H1 (cell line): ENCODE data around the gene ZNF565. TPM values are rescaled to one million over a fixed set of nuclear protein-coding genes. Genes with fewer than 3 reads are reported as not detected.

Experiments used
- CTCF ChIA-PET: fragments of 300-600 bp; sonication (Branson Sonifier 250); formaldehyde crosslinking; loops from one replicate; lab custom pipeline; 2021; ENCODE audit not compliant: partially characterized antibody; lab: Charles Lee
- POLR2A ChIA-PET: fragments of 300-600 bp; sonication (Branson Sonifier 250); formaldehyde crosslinking; loops from one replicate; lab custom pipeline; 2021; ENCODE audit warnings: inconsistent platforms; ENCODE audit not compliant: partially characterized antibody; lab: Charles Lee
- DNase-seq, 2 experiments: peaks; one replicate each; pipeline versions ENCODE4 v3.0.0 to v3.0.0-alpha.2; 2010 to 2022; ENCODE audit warnings: low spot score in 2 of 2, low read depth in 1 of 2, mixed read lengths in 1 of 2
- FAIRE-seq: peaks from 2 replicates; lab custom pipeline; 2011; peaks lifted over from hg19 to GRCh38; lab: Jason Lieb, UNC
- H2AFZ ChIP-seq: 2 replicates; pipeline ENCODE4 v1.8.1; 2012; ENCODE audit warnings: low read length, inconsistent platforms
- H2AK5ac ChIP-seq: 2 replicates; pipeline ENCODE4 v1.6.1; 2013; ENCODE audit warnings: low read depth, low read length
- H2BK120ac ChIP-seq: replicated peaks from 2 replicates; pipeline ENCODE3; 2013; ENCODE audit warnings: low read depth, low read length, inconsistent platforms
- H2BK12ac ChIP-seq: 2 replicates; pipeline ENCODE4 v1.6.1; 2013; ENCODE audit warnings: low read depth, low read length
- H2BK15ac ChIP-seq: 2 replicates; pipeline ENCODE4 v1.6.1; 2013; ENCODE audit warnings: low read length
- H2BK20ac ChIP-seq: 2 replicates; pipeline ENCODE4 v1.6.1; 2013; ENCODE audit warnings: low read length
- H2BK5ac ChIP-seq: 2 replicates; pipeline ENCODE4 v1.6.1; 2013; ENCODE audit warnings: low read depth, low read length
- H3K14ac ChIP-seq: 2 replicates; pipeline ENCODE4 v1.6.1; 2013; ENCODE audit warnings: inconsistent platforms; ENCODE audit not compliant: insufficient read length
- H3K18ac ChIP-seq: 2 replicates; pipeline ENCODE4 v1.6.1; 2013; ENCODE audit warnings: low read length; ENCODE audit errors: extremely low read depth
- H3K23ac ChIP-seq: 2 replicates; pipeline ENCODE4 v1.6.1; 2013; ENCODE audit warnings: inconsistent platforms; ENCODE audit not compliant: insufficient read length
- H3K23me2 ChIP-seq: 2 replicates; pipeline ENCODE4 v1.6.1; 2013; ENCODE audit warnings: low read depth, low read length
- H3K27ac ChIP-seq: 2 replicates; pipeline ENCODE4 v1.6.1; 2011; ENCODE audit warnings: low read depth, low read length, inconsistent platforms
- H3K27me3 ChIP-seq, 4 experiments: replicated peaks in 1 of 4; 1 replicate in 1 of 4; 2 replicates in 3 of 4; pipeline versions ENCODE4 v1.6.1 to v1.8.1; 2011 to 2013; ENCODE audit warnings: low read length in 3 of 4, mild to moderate bottlenecking in 3 of 4, inconsistent platforms in 2 of 4, mixed read lengths in 2 of 4, moderate library complexity in 1 of 4; ENCODE audit not compliant: control insufficient read depth in 3 of 4, insufficient read depth in 3 of 4; ENCODE audit errors: extremely low read depth in 1 of 4
- H3K36me3 ChIP-seq, 4 experiments: 2 replicates each; pipeline versions ENCODE4 v1.6.1 to v1.8.1; 2011 to 2013; ENCODE audit warnings: mild to moderate bottlenecking in 4 of 4, low read length in 3 of 4, moderate library complexity in 2 of 4, control low read depth in 1 of 4, inconsistent platforms in 1 of 4; ENCODE audit not compliant: insufficient read depth in 4 of 4, control insufficient read depth in 2 of 4
- H3K4ac ChIP-seq: replicated peaks from 2 replicates; pipeline ENCODE3; 2013; ENCODE audit warnings: low read length, low read depth, mixed read lengths, inconsistent platforms; ENCODE audit not compliant: insufficient read length
- H3K4me1 ChIP-seq, 4 experiments: replicated peaks in 1 of 4; 1 replicate in 1 of 4; 2 replicates in 3 of 4; pipeline versions ENCODE4 v1.6.1 to v1.8.1; 2011 to 2013; ENCODE audit warnings: low read length in 3 of 4, inconsistent platforms in 2 of 4, mixed read lengths in 1 of 4; ENCODE audit not compliant: insufficient read depth in 4 of 4, control insufficient read depth in 3 of 4
- H3K4me2 ChIP-seq, 2 experiments: 2 replicates each; pipeline versions ENCODE4 v1.6.1 to v1.8.1; 2011 to 2013; ENCODE audit warnings: low read depth in 2 of 2, low read length in 2 of 2, control low read depth in 1 of 2, inconsistent platforms in 1 of 2, mild to moderate bottlenecking in 1 of 2; ENCODE audit not compliant: insufficient read depth in 1 of 2
- H3K4me3 ChIP-seq, 4 experiments: fragments of 200-600, 300-600 bp in 1 of 4; sonication (generic), shearing (Covaris generic), sonication (Bioruptor Twin) in 1 of 4; 2 replicates each; pipeline versions ENCODE4 v1.5.1 to v1.8.1; 2011 to 2016; ENCODE audit warnings: low read length in 4 of 4, low read depth in 3 of 4, control low read depth in 2 of 4, inconsistent platforms in 2 of 4, mild to moderate bottlenecking in 2 of 4, mixed read lengths in 1 of 4, moderate library complexity in 1 of 4; ENCODE audit not compliant: insufficient read depth in 2 of 4; ENCODE audit errors: extremely low read depth in 1 of 4
- H3K56ac ChIP-seq: replicated peaks from 2 replicates; pipeline ENCODE3; 2013; ENCODE audit warnings: low read depth, mild to moderate bottlenecking, mixed read lengths, low read length, inconsistent platforms; ENCODE audit not compliant: insufficient read length
- H3K79me1 ChIP-seq: 2 replicates; pipeline ENCODE4 v1.6.1; 2013; ENCODE audit warnings: low read depth, low read length, control low read depth
- H3K79me2 ChIP-seq, 2 experiments: 2 replicates each; pipeline versions ENCODE4 v1.6.1 to v1.8.1; 2012 to 2013; ENCODE audit warnings: low read length in 2 of 2, mild to moderate bottlenecking in 2 of 2, inconsistent platforms in 1 of 2; ENCODE audit not compliant: insufficient read depth in 2 of 2, control insufficient read depth in 1 of 2
- H3K9ac ChIP-seq, 4 experiments: replicated peaks in 1 of 4; 1 replicate in 1 of 4; 2 replicates in 3 of 4; pipeline versions ENCODE4 v1.6.1 to v1.8.1; 2011 to 2013; ENCODE audit warnings: low read depth in 3 of 4, low read length in 3 of 4, control low read depth in 2 of 4, mild to moderate bottlenecking in 2 of 4, moderate library complexity in 2 of 4, inconsistent platforms in 1 of 4; ENCODE audit errors: extremely low read depth in 1 of 4
- H3K9me3 ChIP-seq, 2 experiments: 2 replicates each; pipeline versions ENCODE4 v1.6.1 to v1.8.1; 2012 to 2013; ENCODE audit warnings: mild to moderate bottlenecking in 2 of 2, moderate library complexity in 2 of 2, control low read depth in 1 of 2, inconsistent platforms in 1 of 2, low read depth in 1 of 2, low read length in 1 of 2, mixed read lengths in 1 of 2; ENCODE audit not compliant: insufficient read depth in 2 of 2
- H4K20me1 ChIP-seq, 2 experiments: replicated peaks in 1 of 2; 2 replicates each; pipeline versions ENCODE3 to v1.8.1; 2011 to 2013; ENCODE audit warnings: inconsistent platforms in 2 of 2, low read length in 2 of 2, mild to moderate bottlenecking in 1 of 2; ENCODE audit not compliant: insufficient read depth in 2 of 2, control insufficient read depth in 1 of 2
- H4K5ac ChIP-seq: 2 replicates; pipeline ENCODE4 v1.6.1; 2013; ENCODE audit warnings: low read length, low read depth, mixed read lengths, inconsistent platforms; ENCODE audit not compliant: insufficient read length
- H4K8ac ChIP-seq: 2 replicates; pipeline ENCODE4 v1.8.0; 2013; ENCODE audit warnings: mild to moderate bottlenecking, moderate library complexity, low read length, inconsistent platforms; ENCODE audit not compliant: insufficient read depth; ENCODE audit errors: extremely low read depth
- H4K91ac ChIP-seq: replicated peaks from 2 replicates; pipeline ENCODE3; 2013; ENCODE audit warnings: low read length, mixed read lengths, inconsistent platforms; ENCODE audit not compliant: insufficient read length
- BRCA1 ChIP-seq: IDR thresholded peaks from 2 replicates; pipeline ENCODE4 v1.6.1; 2012; ENCODE audit warnings: low read depth, low read length, improper control_type of control experiment
- CBX5 ChIP-seq: fragments of 300-800, 300-1000 bp; sonication (generic); IDR thresholded peaks from 2 replicates; pipeline ENCODE4 v1.7.1; 2016; ENCODE audit warnings: antibody characterized with exemption, low read length, low read depth
- CHD1 ChIP-seq: IDR thresholded peaks from 2 replicates; pipeline ENCODE4 v1.6.1; 2012; ENCODE audit warnings: low read depth, low read length, improper control_type of control experiment
- JUND ChIP-seq: IDR thresholded peaks from 2 replicates; pipeline ENCODE4 v1.6.1; 2011; ENCODE audit warnings: mild to moderate bottlenecking, improper control_type of control experiment, low read length
- NRF1 ChIP-seq: IDR thresholded peaks from 2 replicates; pipeline ENCODE4 v1.6.1; 2011; ENCODE audit warnings: mild to moderate bottlenecking, low read depth, low read length, improper control_type of control experiment
- RBBP5 ChIP-seq: IDR thresholded peaks from 2 replicates; pipeline ENCODE4 v1.7.1; 2012; ENCODE audit warnings: low read depth, mild to moderate bottlenecking, inconsistent platforms, low read length, moderate library complexity, borderline replicate concordance
- RFX5 ChIP-seq: IDR thresholded peaks from 2 replicates; pipeline ENCODE4 v1.6.1; 2011; ENCODE audit warnings: low read depth, low read length, improper control_type of control experiment, borderline replicate concordance
- RNF2 ChIP-seq: fragments of 200-900, 300-1000 bp; sonication (generic); IDR thresholded peaks from 2 replicates; pipeline ENCODE4 v1.7.1; 2016; ENCODE audit warnings: borderline replicate concordance, low read depth, mild to moderate bottlenecking, antibody characterized with exemption, low read length; ENCODE audit not compliant: poor library complexity, severe bottlenecking; ENCODE audit errors: missing control alignments
- SP4 ChIP-seq: IDR thresholded peaks from 2 replicates; pipeline ENCODE4 v1.6.1; 2012; ENCODE audit warnings: low read length, inconsistent platforms
- TAF7 ChIP-seq: optimal IDR thresholded peaks from 2 replicates; pipeline ENCODE3; 2011; ENCODE audit warnings: low read depth, mild to moderate bottlenecking, inconsistent platforms, low read length, moderate library complexity, borderline replicate concordance
- ZNF274 ChIP-seq: IDR thresholded peaks from 2 replicates; pipeline ENCODE4 v1.7.0; 2012; ENCODE audit warnings: low read length, borderline replicate concordance; ENCODE audit errors: extremely low read depth
- WGBS, 2 experiments: shearing (Covaris generic) in 1 of 2; methylation state at CpG; one replicate each; pipeline versions ENCODE4 v1.1.6 to v1.1.7; 2013 to 2015; ENCODE audit warnings: low lambda C conversion rate in 2 of 2, mixed read lengths in 2 of 2, inconsistent platforms in 1 of 2, low coverage in 1 of 2, missing lambda C conversion rate in 1 of 2; ENCODE audit not compliant: insufficient replicate concordance in 2 of 2, insufficient coverage in 1 of 2, insufficient read length in 1 of 2; ENCODE audit errors: extremely low coverage in 1 of 2, missing lambda C conversion rate in 1 of 2; 5-methylcytosine and 5-hydroxymethylcytosine counted together
- polyA plus RNA-seq, 7 experiments: library from polyadenylated mRNA; depleted of rRNA in 3 of 7; stranded (reverse) in 5 of 7; unstranded in 2 of 7; fragments of >200 nt in 5 of 7; fragments of 200-250 nt in 2 of 7; gene quantifications; 1 replicate in 5 of 7; 2 replicates in 1 of 7; 4 replicates in 1 of 7; pipeline versions ENCODE4 v1.2.1 to v1.2.3, GENCODE V29; 2011 to 2013; ENCODE audit warnings: missing spikeins in 2 of 7, mixed read lengths in 2 of 7
- total RNA-seq: library from RNA; stranded (reverse); fragmentation: NEBNext Ultra II Directional; extraction: Animal tissue kit (Norgen Biotek cat#: 25700); gene quantifications from 2 replicates; pipeline ENCODE4 v1.2.1, GENCODE V29; 2021

The ZNF565 gene
- total and polyA plus RNA-seq, 2 of the 8 experiments (the other 6 are each of a cell fraction or from before 2014, with no cell fraction given) = 0.89 to 3.1 TPM

GRCh38 chr19:36140304-36141038 lies 74.0 kb downstream of the ZNF565 start:
- Histone ChIP-seq H3K56ac (peak overlapping the region; percentile 50), H3K4me3 (peak overlapping the region; percentile 89 to 98 (median 97)), H3K9me3 (no peaks in the 10 kb centered on the region), H3K27me3 (no peaks in the 10 kb centered on the region), H4K91ac (peak overlapping the region; percentile 88), H3K23me2 (peaks cover 13% of the 10 kb centered on the region; the same call in 1 of the 2 replicates), H3K14ac (no peak overlapping the region), H3K18ac (peak overlapping the region; percentile 90), H4K8ac (peak overlapping the region; percentile 63; the same call in 1 of the 2 replicates), H3K79me1 (peaks cover 3% of the 10 kb centered on the region), H2BK120ac (peak overlapping the region; percentile 12), H3K23ac (no peak overlapping the region), H3K79me2 (peaks cover 0 to 12% of the 10 kb centered on the region in 2 experiments; a peak in 1 of 4 replicates), H3K4me1 (peaks cover 0 to 6% (median 5%) of the 10 kb centered on the region in 4 experiments; a peak in 3 of 7 replicates), H2AFZ (no peak overlapping the region), H2BK20ac (no peak overlapping the region), H4K20me1 (peaks cover 0 to 4% of the 10 kb centered on the region in 2 experiments), H3K4me2 (peak overlapping the region; percentile 78 to 96), H3K36me3 (peaks cover 8 to 23% (median 20%) of the 10 kb centered on the region in 4 experiments), H2AK5ac (no peak overlapping the region), H3K27ac (peak overlapping the region; percentile 36; the same call in 1 of the 2 replicates), H3K4ac (peak overlapping the region; percentile 83), H2BK5ac (peak overlapping the region; percentile 90; the same call in 1 of the 2 replicates), H2BK12ac (no peak overlapping the region), H4K5ac (peak overlapping the region; percentile 15), H3K9ac (peak overlapping the region; percentile 71 to 83 (median 76)), H2BK15ac (no peak overlapping the region)
- FAIRE-seq (no peak), DNase-seq (peak in 1 of 2 experiments; percentile 72)
- WGBS, 2 experiments = 2% methylated on average over 21 of the region's 31 CpGs; no CpG with 5 or more reads in 1 of the 2 experiments
- ChIA-PET CTCF (interaction anchor here (1.0 to 1.5 kb wide), 4 partner anchors 11 to 32 kb away, joined by 3 to 6 read pairs (median 4); no protein-coding TSS in a partner anchor), POLR2A (interaction anchor here (0.7 to 2.0 kb wide), 13 partner anchors 9 to 349 kb away, joined by 3 to 13 read pairs (median 4); partner anchors contain the start of genes THAP8, WDR62, ZNF146 and ZNF565)
- TF ChIP-seq RBBP5 = no peak
- no peak for TF ChIP-seq CHD1
- no peak for TF ChIP-seq SP4
- no peak for TF ChIP-seq RFX5
- no peak for TF ChIP-seq BRCA1
- no peak for TF ChIP-seq RNF2
- TF ChIP-seq NRF1 = no peak
- no peak for TF ChIP-seq TAF7
- TF ChIP-seq JUND = no peak
- TF ChIP-seq CBX5 = no peak
- no peak for TF ChIP-seq ZNF274
